GM21360 (cell line): ENCODE results near the gene REEP6.

Experiments
- ATAC-seq: cut with Tn5 transposase; IDR thresholded peaks from one replicate; pipeline ENCODE4 v1.9.1; 2021; ENCODE audit warnings: mild to moderate bottlenecking, moderate library complexity; ENCODE audit not compliant: unreplicated experiment

REEP6 gene

GRCh38 chr19:1540365-1540925 is 49.5 kb downstream of the REEP6 start:
- ATAC-seq: no peak
